ENCODE data around the gene GON4L.

GRCh38 chr1:155833665-155834295, 23.2 kb downstream of the GON4L start:
- TF ChIP-seq POLR2A (IDR thresholded peaks at IDR 0.05): no peak
- TF ChIP-seq CTCF (IDR thresholded peaks at IDR 0.05): no peak

Data from esophagus squamous epithelium (tissue), 4 donors.